Stimulated activated CD8-positive, alpha-beta memory T cell treated with anti-CD3 and anti-CD28 coated beads, Interleukin-4, amount 100 ng/mL, for 4 hours (primary cell): ENCODE data around the gene SPATA16.

Source experiments
- DNase-seq, 2 donors: peaks; one replicate each; pipeline ENCODE4 v3.0.0-alpha.2; 2020; ENCODE audit warnings: low read depth in 2 of 2, low spot score in 1 of 2

Gene SPATA16

GRCh38 chr3:172953571-172953970 lies 187.5 kb downstream of the SPATA16 start:
- DNase-seq = no peak

- no peak for DNase-seq
Observed at GRCh38 chr3:172951511-172951910, 189.5 kb downstream of the SPATA16 start.

DNA sequence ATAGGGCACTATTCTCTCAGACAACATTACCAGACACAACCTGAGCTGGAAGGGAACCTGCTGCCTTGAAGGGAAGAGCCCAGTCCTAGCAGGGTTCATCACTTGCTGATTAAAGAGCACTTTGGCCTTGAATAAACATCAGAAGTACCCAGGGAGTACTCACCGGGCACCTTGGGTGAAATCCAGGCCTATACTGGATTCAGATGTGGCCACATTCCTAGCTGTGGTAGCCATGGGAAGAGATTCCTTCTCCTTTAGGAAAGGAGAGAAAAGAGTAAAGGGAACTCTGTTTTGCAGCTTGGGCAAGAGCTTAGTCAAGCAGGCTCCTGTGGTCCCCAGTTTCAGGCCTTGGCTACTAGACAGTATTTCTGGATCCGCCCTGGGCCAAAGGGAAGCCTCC lies 195.0 kb downstream of the SPATA16 start:
- DNase-seq = no peak

- DNase-seq = no peak
Observed at GRCh38 chr3:172939651-172940293, 201.3 kb downstream of the SPATA16 start.

GRCh38 chr3:172938788-172939187 lies 202.2 kb downstream of the SPATA16 start:
- DNase-seq = no peak

DNA sequence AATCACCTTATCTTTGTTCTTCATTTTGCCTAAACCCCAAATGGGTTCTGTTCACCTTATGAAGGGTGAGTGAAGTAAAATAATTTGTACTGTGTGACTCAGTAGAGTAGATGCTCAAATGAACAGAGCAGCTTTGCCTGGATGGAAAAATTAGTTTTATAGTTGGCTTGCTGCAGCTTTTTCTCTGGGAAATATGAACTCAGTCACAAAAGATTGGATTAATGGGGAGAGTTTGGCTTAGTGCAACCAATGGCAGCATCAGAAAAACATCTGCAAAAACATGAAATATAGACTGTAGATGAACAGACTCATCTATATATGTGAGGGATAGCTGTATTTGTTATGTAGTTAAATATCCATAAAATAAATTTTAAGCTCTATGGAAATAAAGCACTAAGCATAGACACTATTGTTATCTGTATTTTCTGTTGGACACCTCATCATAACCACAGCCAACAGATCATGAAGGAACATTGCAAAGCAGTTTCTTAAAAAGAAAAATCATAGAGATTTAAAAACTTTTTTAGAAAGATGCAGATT lies 209.2 kb downstream of the SPATA16 start:
- DNase-seq = no peak

DNA sequence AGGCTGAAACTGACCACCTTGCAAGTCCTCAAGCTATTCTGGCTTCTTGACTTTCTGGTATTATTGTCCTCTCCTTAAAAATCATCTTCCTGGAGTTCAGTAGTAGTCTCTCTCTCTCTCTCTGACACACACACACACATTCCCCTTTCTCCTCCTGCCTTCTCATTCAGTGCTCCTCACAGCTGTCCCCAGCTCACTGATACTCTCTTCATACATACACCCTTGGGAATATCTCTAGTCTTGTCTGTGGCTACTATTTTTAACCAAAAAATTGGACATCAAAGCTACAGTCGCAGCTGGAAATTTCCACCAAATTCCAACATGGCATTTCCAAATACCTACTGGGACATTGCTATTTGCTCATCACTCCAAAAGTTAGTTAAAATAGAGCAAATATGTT lies 211.6 kb downstream of the SPATA16 start:
- DNase-seq = no peak

GRCh38 chr3:172924546-172924945 lies 216.5 kb downstream of the SPATA16 start:
- DNase-seq = no peak

GRCh38 chr3:172919297-172919683 lies 221.7 kb downstream of the SPATA16 start:
- no peak for DNase-seq

DNA sequence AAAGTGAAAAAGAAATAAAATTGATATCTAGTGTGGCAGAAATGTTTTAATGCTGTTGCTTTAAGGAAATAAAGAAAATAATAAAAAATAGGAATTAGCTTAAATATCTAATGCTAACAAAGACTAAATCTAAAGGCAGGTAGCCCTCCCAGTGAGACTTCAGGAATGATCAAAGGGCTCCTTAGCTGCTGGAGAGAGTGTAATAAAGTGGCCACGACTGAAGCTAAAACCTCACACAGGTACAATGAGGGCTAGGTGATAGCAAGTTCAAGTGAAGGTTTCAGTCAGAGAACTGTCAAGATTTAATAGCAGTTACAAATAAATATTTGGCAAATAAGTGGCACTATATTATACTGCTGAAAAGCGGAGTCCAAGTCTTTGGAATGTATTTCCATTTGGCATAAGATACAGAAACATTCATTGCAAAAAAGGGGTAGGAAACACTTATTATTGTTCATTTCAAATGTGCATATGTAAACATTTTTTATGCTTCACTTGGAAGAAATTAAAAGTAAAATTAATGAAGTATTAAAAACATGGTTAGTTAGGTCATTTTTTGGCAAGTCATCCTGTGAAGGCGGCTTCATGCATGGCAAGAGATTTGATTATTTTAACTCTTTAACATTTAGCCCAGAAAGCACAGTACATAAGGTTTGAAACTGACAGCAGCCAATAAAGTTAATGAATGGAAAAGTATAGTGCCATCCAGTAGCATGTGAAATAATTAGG lies 222.3 kb downstream of the SPATA16 start:
- DNase-seq = no peak

GRCh38 chr3:172918165-172918564 lies 222.9 kb downstream of the SPATA16 start:
- no peak for DNase-seq

DNA sequence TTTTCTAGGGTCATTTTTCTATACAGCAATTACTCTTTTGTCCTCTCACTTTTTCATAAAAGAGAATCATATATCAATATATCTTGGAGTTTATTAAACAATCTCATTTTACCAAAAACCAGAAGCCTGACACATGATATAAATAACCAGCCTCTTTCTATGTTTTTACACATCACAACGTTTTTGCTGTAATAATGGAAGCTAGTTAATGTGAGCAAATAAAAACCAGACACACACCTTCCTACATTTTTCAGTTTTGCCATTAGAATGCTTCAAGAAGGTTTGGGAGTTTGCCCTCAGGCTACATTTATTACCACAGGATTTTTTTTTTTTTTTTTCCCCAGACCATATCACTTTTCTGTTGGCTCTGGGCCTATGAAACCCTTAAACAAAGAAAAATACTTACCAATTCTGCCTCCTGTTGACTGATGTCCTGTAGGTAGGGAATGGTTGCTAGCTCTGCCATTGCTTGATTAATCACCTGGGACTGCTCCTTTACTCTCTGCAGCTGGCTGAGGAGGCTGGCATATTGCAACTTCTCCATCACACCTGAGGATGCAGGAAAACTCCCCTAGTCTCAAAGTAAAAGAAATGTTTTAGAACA lies 225.0 kb downstream of the SPATA16 start:
- no peak for DNase-seq

GRCh38 chr3:172914854-172915253 lies 226.2 kb downstream of the SPATA16 start:
- no peak for DNase-seq

GRCh38 chr3:172913911-172914655 lies 227.0 kb downstream of the SPATA16 start:
- DNase-seq = no peak

DNA sequence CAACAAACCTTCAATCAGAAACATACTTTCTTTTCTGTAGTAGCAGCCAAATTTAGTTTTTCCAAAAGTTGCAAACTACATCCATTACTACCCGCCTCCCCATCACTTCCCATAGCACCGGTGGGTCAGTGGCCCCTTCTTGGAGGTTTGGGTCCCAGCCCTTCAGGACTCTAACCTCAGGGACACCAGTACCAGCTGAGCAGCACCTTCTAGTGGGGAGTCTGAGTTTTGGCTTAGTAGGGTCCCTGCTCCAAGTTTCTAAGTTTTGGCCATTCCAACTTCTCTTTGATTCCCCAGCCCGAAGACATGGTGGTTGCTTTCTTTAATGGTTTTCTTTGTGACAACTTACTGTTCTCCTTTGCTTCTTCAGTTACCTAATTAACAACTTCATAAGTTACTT lies 229.9 kb downstream of the SPATA16 start:
- no peak for DNase-seq

DNA sequence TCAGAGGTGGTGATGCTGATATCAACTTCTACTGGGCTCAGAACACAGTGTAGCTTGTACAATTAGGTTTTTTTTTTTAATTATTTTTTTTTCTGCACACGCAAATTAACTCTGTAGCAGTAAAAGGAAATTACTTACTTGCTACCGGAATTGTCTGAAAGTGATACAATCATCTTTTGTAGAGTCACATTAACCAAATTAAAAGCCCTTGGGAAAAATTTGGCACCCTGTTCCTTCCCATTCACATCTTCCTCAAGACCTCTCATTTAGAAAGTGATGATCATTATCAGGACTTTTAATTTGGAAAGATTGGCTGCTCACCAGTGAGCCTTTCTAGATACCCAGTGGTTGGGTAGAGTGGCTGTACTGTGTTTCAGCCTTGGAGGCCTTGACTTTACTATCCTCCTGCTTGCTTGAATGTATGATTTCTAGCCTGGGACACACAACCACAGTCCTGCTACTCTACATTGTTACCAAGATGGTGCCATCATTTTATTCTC lies 232.2 kb downstream of the SPATA16 start:
- DNase-seq = no peak

DNA sequence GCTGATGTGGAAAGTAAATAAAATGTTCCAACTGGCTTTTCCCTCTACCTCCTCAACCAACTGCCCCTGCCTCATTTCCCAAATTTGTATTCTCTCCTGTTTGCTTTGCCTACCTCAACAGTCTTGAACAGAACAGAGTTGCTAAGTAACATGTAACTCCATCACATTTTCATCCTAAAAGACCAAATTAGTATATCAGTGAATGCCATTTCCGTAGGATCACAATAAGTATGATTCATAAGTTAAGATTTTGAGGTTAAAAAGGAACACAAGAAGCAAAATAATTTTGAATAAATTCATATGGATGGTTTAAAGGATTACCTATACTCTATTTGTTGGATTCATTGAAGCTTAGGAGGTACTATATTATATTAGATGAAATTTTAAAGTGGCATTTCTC lies 235.6 kb downstream of the SPATA16 start:
- DNase-seq = no peak

DNA sequence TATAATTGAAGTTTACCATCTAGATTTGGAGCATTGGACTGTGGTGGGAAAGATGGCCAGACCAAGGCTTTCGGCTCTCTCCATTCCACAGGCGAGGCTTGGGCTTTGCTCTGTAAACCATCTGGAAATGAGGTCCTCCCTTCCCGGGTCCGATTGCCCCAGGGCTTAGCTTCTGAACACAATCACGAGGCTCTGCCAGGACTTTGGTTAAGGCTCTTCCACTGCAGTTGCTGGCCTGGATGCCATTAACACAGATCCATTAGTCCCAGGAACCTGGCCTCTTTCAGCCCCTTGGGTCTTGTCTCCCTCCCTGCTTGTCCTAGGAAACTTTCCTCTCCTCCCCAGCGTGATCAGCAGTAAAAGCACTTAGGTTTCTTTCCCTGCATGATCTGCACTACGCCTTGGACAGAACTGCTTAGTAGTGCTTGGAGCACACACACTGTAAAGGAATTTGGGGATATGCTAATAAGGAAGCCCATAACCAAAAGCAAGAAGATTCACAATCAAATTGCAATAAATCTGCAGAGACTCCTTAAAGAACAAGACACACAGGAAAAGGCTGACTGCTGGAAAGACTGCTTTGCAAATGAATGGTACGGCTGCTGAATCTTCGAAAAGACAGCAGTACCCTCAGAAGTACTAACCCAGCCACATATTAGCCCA lies 236.2 kb downstream of the SPATA16 start:
- DNase-seq = no peak

DNA sequence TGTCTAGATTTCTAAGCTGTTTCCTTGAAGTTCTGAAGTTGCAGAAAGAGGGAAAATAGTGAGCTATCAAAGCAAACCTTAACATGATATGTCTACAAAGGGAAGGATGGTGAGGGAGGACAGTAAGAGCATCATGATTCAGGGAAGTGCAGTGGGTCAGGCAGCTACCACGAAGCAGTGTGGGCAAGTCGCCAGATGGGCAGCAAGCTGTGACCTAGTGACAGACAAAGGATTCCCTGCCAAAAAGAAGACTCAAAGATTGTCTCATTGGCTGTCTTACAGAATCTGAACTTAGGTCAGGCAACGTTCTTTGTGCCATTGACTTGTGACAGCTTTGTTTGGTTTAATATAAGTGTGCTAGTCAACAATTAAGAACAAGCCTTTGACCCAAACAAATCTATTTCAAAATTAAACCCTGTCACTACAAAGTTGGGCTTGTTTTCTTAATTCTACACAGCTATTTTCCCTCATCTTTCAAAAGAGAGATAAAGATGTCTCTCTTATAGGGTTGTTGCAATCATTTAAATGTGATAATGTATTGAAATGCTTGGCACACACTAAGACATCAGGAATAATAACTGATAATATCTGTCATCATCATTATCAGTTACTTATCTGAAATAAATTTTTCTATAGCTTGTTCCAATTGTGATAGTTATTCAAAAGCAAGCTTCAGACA lies 237.3 kb downstream of the SPATA16 start:
- no peak for DNase-seq

- no peak for DNase-seq
Observed at GRCh38 chr3:172892158-172892557, 248.9 kb downstream of the SPATA16 start.
